GM23338 (cell line): ENCODE measurements around the gene GMPPB. TPM values are rescaled to one million over a fixed set of nuclear protein-coding genes. Genes with fewer than 3 reads are reported as not detected.
A peak's percentile ranks its signal among the peaks of the same experiment; 100 is the strongest.
"Not testable (repeated sequence)": the region's sequence is repeated elsewhere in the genome, so short reads cannot be mapped to it uniquely, and the experiment has no call there.

Experiments
- ATAC-seq: fragments of 200-7000 bp; cut with Tn5 transposase; 3 replicates; pipeline ENCODE4 v1.9.1; 2020
- DNase-seq: peaks from one replicate; pipeline ENCODE4 v3.0.0-alpha.2; 2015; ENCODE audit warnings: low spot score
- H2AFZ ChIP-seq: fragments of 200-600 bp; sonication (generic); 2 replicates; pipeline ENCODE4 v1.8.0; 2016; ENCODE audit warnings: antibody characterized with exemption, mild to moderate bottlenecking, moderate library complexity
- H3F3A ChIP-seq: fragments of 200-600 bp; sonication (generic); replicated peaks from 2 replicates; pipeline ENCODE4 v1.8.0; 2017; ENCODE audit warnings: antibody characterized with exemption, mixed run types, low read depth
- H3K27ac ChIP-seq: fragments of 200-600 bp; sonication (generic); 2 replicates; pipeline ENCODE4 v1.6.1; 2016; ENCODE audit warnings: low read depth
- H3K27me3 ChIP-seq: fragments of 200-600 bp; sonication (generic); 2 replicates; pipeline ENCODE4 v1.8.0; 2016; ENCODE audit warnings: mild to moderate bottlenecking, mixed run types, moderate library complexity; ENCODE audit not compliant: insufficient read depth
- H3K36me3 ChIP-seq: fragments of 200-600 bp; sonication (generic); 2 replicates; pipeline ENCODE4 v1.8.0; 2016; ENCODE audit warnings: mild to moderate bottlenecking; ENCODE audit not compliant: insufficient read depth
- H3K4me1 ChIP-seq: fragments of 200-600 bp; sonication (generic); 2 replicates; pipeline ENCODE4 v1.8.0; 2016; ENCODE audit warnings: mild to moderate bottlenecking, moderate library complexity; ENCODE audit not compliant: insufficient read depth
- H3K4me2 ChIP-seq: fragments of 200-600 bp; sonication (generic); 2 replicates; pipeline ENCODE4 v1.7.1; 2017; ENCODE audit warnings: mixed run types
- H3K4me3 ChIP-seq: fragments of 200-600 bp; sonication (generic); 2 replicates; pipeline ENCODE4 v1.6.1; 2016; ENCODE audit warnings: mixed run types
- H3K79me2 ChIP-seq: fragments of 200-600 bp; sonication (generic); replicated peaks from 2 replicates; pipeline ENCODE4 v1.8.0; 2017; ENCODE audit warnings: mild to moderate bottlenecking; ENCODE audit not compliant: insufficient read depth
- H3K9me2 ChIP-seq: fragments of 200-600 bp; sonication (generic); 2 replicates; pipeline ENCODE4 v1.8.0; 2017; ENCODE audit not compliant: insufficient read depth
- H4K20me1 ChIP-seq: fragments of 200-600 bp; sonication (generic); replicated peaks from 2 replicates; pipeline ENCODE4 v1.8.0; 2017; ENCODE audit warnings: mild to moderate bottlenecking; ENCODE audit not compliant: insufficient read depth
- H3K27ac Mint-ChIP-seq: 2 replicates; pipeline ENCODE4 v1.8.0; 2020; ENCODE audit warnings: inconsistent platforms, mild to moderate bottlenecking, moderate library complexity, mixed read lengths
- H3K27me3 Mint-ChIP-seq: 3 replicates; pipeline ENCODE4 v1.8.0; 2022; ENCODE audit warnings: low read depth, mild to moderate bottlenecking, moderate library complexity, mixed read lengths, inconsistent platforms; ENCODE audit not compliant: insufficient read depth, poor library complexity
- H3K36me3 Mint-ChIP-seq: 3 replicates; pipeline ENCODE4 v1.8.0; 2021; ENCODE audit warnings: low read depth, mild to moderate bottlenecking, inconsistent platforms, moderate library complexity, mixed read lengths
- H3K4me1 Mint-ChIP-seq: 3 replicates; pipeline ENCODE4 v1.8.0; 2020; ENCODE audit warnings: mild to moderate bottlenecking, inconsistent platforms, mixed read lengths
- H3K4me3 Mint-ChIP-seq: 3 replicates; pipeline ENCODE4 v1.8.0; 2021; ENCODE audit warnings: moderate library complexity, mild to moderate bottlenecking, inconsistent platforms, mixed read lengths
- H3K9me3 Mint-ChIP-seq: 3 replicates; pipeline ENCODE4 v1.8.0; 2020; ENCODE audit warnings: moderate library complexity, mild to moderate bottlenecking, inconsistent platforms, mixed read lengths
- CREB1 ChIP-seq: fragments of 250-450 bp; sonication (Bioruptor Pico); IDR thresholded peaks from 2 replicates; pipeline ENCODE4 v1.5.0; 2020; ENCODE audit warnings: low read depth, mild to moderate bottlenecking, moderate library complexity
- CTCF ChIP-seq, 2 experiments: fragments of 200-600 bp in 1 of 2; sonication (generic) in 1 of 2; conservative IDR thresholded peaks; 2 replicates each; pipeline versions ENCODE4 v1.5.1 to v1.6.1; 2016 to 2017; ENCODE audit warnings: antibody characterized with exemption in 2 of 2, low read depth in 2 of 2, mild to moderate bottlenecking in 2 of 2, moderate library complexity in 1 of 2
- ETS1 ChIP-seq: IDR thresholded peaks from 2 replicates; pipeline ENCODE4 v1.6.1; 2016; ENCODE audit warnings: antibody characterized with exemption
- EZH2 ChIP-seq: fragments of 200-600 bp; sonication (generic); IDR thresholded peaks from one replicate; pipeline ENCODE4 v1.8.0; 2017; ENCODE audit warnings: antibody characterized with exemption, mild to moderate bottlenecking, low read depth; ENCODE audit not compliant: unreplicated experiment
- NANOG ChIP-seq: IDR thresholded peaks from 2 replicates; pipeline ENCODE4 v1.6.1; 2016; ENCODE audit warnings: antibody characterized with exemption, borderline replicate concordance
- POLR2AphosphoS5 ChIP-seq: IDR thresholded peaks from 2 replicates; pipeline ENCODE4 v1.6.1; 2016; ENCODE audit warnings: antibody characterized with exemption, low read depth
- ZNF114 ChIP-seq: fragments of 250-450 bp; sonication (Bioruptor Pico); IDR thresholded peaks from 2 replicates; pipeline ENCODE4 v1.5.0; 2020; ENCODE audit warnings: mild to moderate bottlenecking, moderate library complexity
- polyA plus RNA-seq: library from polyadenylated mRNA; unstranded; fragments of >200 nt; fragmentation: Nextera tagmentation; extraction: Ambion mirVana; gene quantifications from 2 replicates; pipeline ENCODE4 v1.2.1, GENCODE V29; 2016
- total RNA-seq: library from RNA; depleted of rRNA; stranded (reverse); fragments of >200 nt; shearing (Covaris generic); gene quantifications from 2 replicates; pipeline ENCODE4 v1.2.3, GENCODE V29; 2014

GMPPB gene
- total and polyA plus RNA-seq, 2 experiments from 2014 or later: 10.2 to 36.1 TPM

DNA sequence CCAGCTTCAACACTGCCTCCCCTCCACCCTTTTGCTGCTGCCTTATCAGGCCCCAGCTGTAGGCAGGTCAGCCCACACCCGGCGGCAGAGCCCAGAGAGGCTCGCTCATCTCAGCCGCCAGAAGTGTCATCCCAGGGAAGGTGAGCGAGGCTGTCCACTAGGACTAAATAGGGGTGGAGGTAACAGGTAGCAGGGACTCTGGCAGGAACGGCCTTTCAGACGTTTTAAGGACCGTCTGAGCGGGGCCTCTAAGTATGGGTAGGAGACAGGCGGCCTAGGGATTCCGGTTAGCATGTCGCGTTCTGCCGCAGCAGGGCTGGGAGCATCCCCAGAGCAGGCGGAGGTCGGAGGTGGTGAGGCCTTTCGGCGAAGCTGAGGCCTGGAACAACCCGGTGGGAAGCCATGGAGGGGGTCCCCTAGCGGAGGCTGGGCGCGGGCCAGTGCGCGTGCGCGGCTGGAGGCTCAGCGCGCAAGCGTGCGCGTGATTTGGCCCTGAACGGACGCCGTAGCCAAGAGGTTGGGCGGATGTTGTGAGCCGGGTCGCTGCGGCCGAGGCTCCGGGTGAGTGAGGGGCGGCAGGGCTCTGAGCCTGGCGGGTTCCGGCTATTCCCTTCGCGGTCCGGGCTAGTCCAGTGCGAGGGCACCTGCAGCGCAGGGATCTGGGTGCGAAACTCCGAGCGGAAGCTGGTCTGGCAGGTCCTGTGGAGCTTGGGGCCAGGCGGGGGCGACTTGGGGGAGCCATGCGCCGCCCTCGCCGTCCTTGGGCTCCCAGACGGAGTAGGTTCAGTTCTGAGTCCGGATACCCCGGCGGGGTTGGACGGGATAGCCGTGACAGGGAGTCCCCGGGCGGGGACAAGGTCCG, 34.5 kb downstream of the GMPPB start, which contains the start of the genes MST1 and RNF123:
MST1 (minus strand) TSS at position 429 of the 862 bp plus-strand sequence. CDS start 783 bp downstream, outside the sequence.
RNF123 (plus strand) TSS at position 512 of the 862 bp plus-strand sequence. CDS start 1,609 bp downstream, outside the sequence.
- no peaks in the 10 kb centered on the region for H3K36me3 ChIP-seq
- H3F3A ChIP-seq: no peaks in the 10 kb centered on the region
- Mint-ChIP-seq H3K4me1 (peaks cover 18% of the 10 kb centered on the region), H3K36me3 (peaks cover 4% of the 10 kb centered on the region; the same call in 2 of the 3 replicates), H3K27ac (peak within 1 kb of the TSS; percentile 82), H3K27me3 (peaks cover 16% of the 10 kb centered on the region), H3K4me3 (peak within 1 kb of the TSS; percentile 91), H3K9me3 (peaks cover 3% of the 10 kb centered on the region; the same call in 1 of the 3 replicates)
- no peaks in the 10 kb centered on the region for H3K9me2 ChIP-seq
- no peak for TF ChIP-seq NANOG
- peak; percentile 77 for TF ChIP-seq CREB1 (CRISPR knock-in tag)
- TF ChIP-seq CTCF (conservative IDR thresholded peaks at IDR 0.05; ENCODE audit: low read depth in 2 of 2): peak in 1 of 2 experiments; percentile 42; a peak in 2 of 4 replicates
- TF ChIP-seq ETS1: peak; percentile 71
- TF ChIP-seq POLR2AphosphoS5: peak; percentile 89
- TF ChIP-seq ZNF114 (CRISPR knock-in tag): no peak
- TF ChIP-seq EZH2: no peak
- no peaks in the 10 kb centered on the region for H4K20me1 ChIP-seq
- peak within 1 kb of the TSS; percentile 97 for H3K4me3 ChIP-seq
- H3K79me2 ChIP-seq: peaks cover 7% of the 10 kb centered on the region; the same call in 1 of the 2 replicates
- DNase-seq (peak; percentile 97), ATAC-seq (peak; percentile 52)
- no peaks in the 10 kb centered on the region; the same call in 1 of the 2 replicates for H3K4me1 ChIP-seq
- H3K27me3 ChIP-seq: no peaks in the 10 kb centered on the region
- H3K4me2 ChIP-seq: peak within 1 kb of the TSS; percentile 92
- no peak within 1 kb of the TSS for H3K27ac ChIP-seq
- peak within 1 kb of the TSS; percentile 90; the same call in 1 of the 2 replicates for H2AFZ ChIP-seq

- not testable (repeated sequence) for H3K36me3 ChIP-seq, H2AFZ ChIP-seq, ATAC-seq, H3K27me3 ChIP-seq, H3K9me2 ChIP-seq, H3K36me3 Mint-ChIP-seq, H3F3A ChIP-seq, DNase-seq, H3K79me2 ChIP-seq, H3K27ac ChIP-seq, H3K4me1 ChIP-seq, H3K9me3 Mint-ChIP-seq, H4K20me1 ChIP-seq, H3K27ac Mint-ChIP-seq
- Mint-ChIP-seq H3K27me3 (peaks cover 16% of the 10 kb centered on the region), H3K4me1 (peaks cover 18% of the 10 kb centered on the region), H3K4me3 (peak overlapping the region; percentile 91)
- H3K4me2 ChIP-seq: peak overlapping the region; percentile 83
- H3K4me3 ChIP-seq: peak overlapping the region; percentile 97
Measured at GRCh38 chr3:49688338-49689045, 35.3 kb downstream of the GMPPB start.

DNA sequence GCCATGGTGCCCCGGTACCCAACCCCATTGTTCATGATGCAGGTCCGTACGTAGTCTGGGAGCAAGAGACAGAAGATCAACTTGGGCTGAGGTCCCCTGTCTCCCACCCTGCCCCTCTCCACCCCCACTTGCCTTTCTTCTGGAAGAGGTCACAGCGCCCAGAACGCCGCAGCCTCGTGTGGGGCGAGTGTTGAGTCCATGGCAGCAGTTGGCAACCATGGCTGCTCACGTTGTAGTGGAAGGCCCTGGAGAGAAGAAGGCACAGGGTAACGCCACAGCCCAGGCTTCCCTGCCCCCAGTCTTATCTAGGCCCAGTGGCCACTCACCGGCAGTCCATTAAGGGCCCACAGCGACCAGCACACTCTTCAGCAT, 36.3 kb downstream of the GMPPB start:
- H3K36me3 ChIP-seq: not testable (repeated sequence)
- H3K4me3 Mint-ChIP-seq: peak overlapping the region; percentile 83
- peak overlapping the region; percentile 92 for H3K27ac Mint-ChIP-seq

More for the DNA sequence above, 36.3 kb downstream of the GMPPB start:
- H3K9me3 Mint-ChIP-seq, ATAC-seq, H3K27me3 ChIP-seq, H3K9me2 ChIP-seq, H3K27ac ChIP-seq, H3K79me2 ChIP-seq, H3K4me1 ChIP-seq, H2AFZ ChIP-seq, DNase-seq, H3F3A ChIP-seq, H4K20me1 ChIP-seq: not testable (repeated sequence)
- Mint-ChIP-seq H3K4me1 (peaks cover 18% of the 10 kb centered on the region), H3K27me3 (peaks cover 16% of the 10 kb centered on the region), H3K36me3 (peaks cover 18% of the 10 kb centered on the region; the same call in 2 of the 3 replicates)
- peak overlapping the region; percentile 77 for H3K4me3 ChIP-seq
- H3K4me2 ChIP-seq: peak overlapping the region; percentile 95
